ENCODE data around the gene B3GALT2. TPM values are rescaled to one million over a fixed set of nuclear protein-coding genes. Genes with fewer than 3 reads are reported as not detected.

B3GALT2 gene
- total and polyA plus RNA-seq, 2 of the 8 experiments (the other 6 are each of a cell fraction or from before 2014, with no cell fraction given) = not detected

GRCh38 chr1:193213998-193214397 is 27.6 kb upstream of the B3GALT2 start (continued):
- TF ChIP-seq TAF1 (IDR thresholded peaks at IDR 0.05; ENCODE audit: low read depth, low read length) = no peak
- no peak for TF ChIP-seq BRCA1 (IDR thresholded peaks at IDR 0.05; ENCODE audit: low read depth, low read length)
- TF ChIP-seq E2F6 (IDR thresholded peaks at IDR 0.05) = no peak
